HG02642 (cell line): Measurements from ENCODE around the gene KLF12.

Experiments
- ATAC-seq: cut with Tn5 transposase; IDR thresholded peaks from one replicate; pipeline ENCODE4 v1.9.1; 2021; ENCODE audit warnings: mild to moderate bottlenecking; ENCODE audit not compliant: unreplicated experiment, poor library complexity

The KLF12 gene

GRCh38 chr13:74134221-74134776 lies at the start of gene KLF12:
TSS of gene KLF12 (minus strand) at chr13:74134404.
- ATAC-seq, result peak; percentile 70

GRCh38 chr13:74182491-74182890 lies 48.3 kb upstream of the KLF12 start:
- no peak for ATAC-seq

GRCh38 chr13:74174810-74175209 lies 40.6 kb upstream of the KLF12 start:
- no peak for ATAC-seq

GRCh38 chr13:74173822-74174221 lies 39.6 kb upstream of the KLF12 start:
- ATAC-seq, result no peak

GRCh38 chr13:74171641-74172040 lies 37.4 kb upstream of the KLF12 start:
- ATAC-seq, result no peak

GRCh38 chr13:74169676-74170075 lies 35.5 kb upstream of the KLF12 start:
- ATAC-seq, result no peak

- ATAC-seq, result no peak
Observed at GRCh38 chr13:74168263-74168675, 34.1 kb upstream of the KLF12 start.

- ATAC-seq, result no peak
Observed at GRCh38 chr13:74166261-74167004, 32.2 kb upstream of the KLF12 start.

GRCh38 chr13:74162782-74163181 lies 28.6 kb upstream of the KLF12 start:
- ATAC-seq, result no peak

GRCh38 chr13:74162135-74162534 lies 27.9 kb upstream of the KLF12 start:
- no peak for ATAC-seq

GRCh38 chr13:74158571-74159352 lies 24.6 kb upstream of the KLF12 start:
- no peak for ATAC-seq

GRCh38 chr13:74158028-74158427 lies 23.8 kb upstream of the KLF12 start:
- ATAC-seq, result no peak

- no peak for ATAC-seq
Observed at GRCh38 chr13:74154981-74155380, 20.8 kb upstream of the KLF12 start.

GRCh38 chr13:74153316-74153715 lies 19.1 kb upstream of the KLF12 start:
- no peak for ATAC-seq

- no peak for ATAC-seq
Observed at GRCh38 chr13:74151859-74152258, 17.7 kb upstream of the KLF12 start.

- no peak for ATAC-seq
Observed at GRCh38 chr13:74148352-74148751, 14.1 kb upstream of the KLF12 start.

- ATAC-seq, result no peak
Observed at GRCh38 chr13:74145249-74145975, 11.2 kb upstream of the KLF12 start.

- no peak for ATAC-seq
Observed at GRCh38 chr13:74144269-74144668, 10.1 kb upstream of the KLF12 start.

- no peak for ATAC-seq
Observed at GRCh38 chr13:74142257-74142656, 8.1 kb upstream of the KLF12 start.

GRCh38 chr13:74138241-74138640 lies 4.0 kb upstream of the KLF12 start:
- no peak for ATAC-seq
